PC-3 (cell line): ENCODE measurements around the gene DNPEP.

Experiments
- CTCF ChIP-seq: fragments of 300-600 bp; sonication (generic); conservative IDR thresholded peaks from 2 replicates; pipeline ENCODE4 v1.5.1; 2017; ENCODE audit warnings: antibody characterized with exemption, low read depth, mild to moderate bottlenecking, low read length
- EZH2 ChIP-seq: fragments of 300-600 bp; sonication (generic); IDR thresholded peaks from one replicate; pipeline ENCODE4 v1.6.1; 2017; ENCODE audit warnings: antibody characterized with exemption, mild to moderate bottlenecking, low read length; ENCODE audit not compliant: unreplicated experiment
- EZH2phosphoT487 ChIP-seq: fragments of 300-600 bp; sonication (generic); IDR thresholded peaks from 2 replicates; pipeline ENCODE4 v1.6.1; 2018; ENCODE audit warnings: mild to moderate bottlenecking, antibody characterized with exemption, low read length, borderline replicate concordance

GRCh38 chr2:219426534-219427136 lies 38.9 kb upstream of the DNPEP start:
- TF ChIP-seq CTCF (no peak), EZH2 (no peak), EZH2phosphoT487 (no peak)
